Omental fat pad (tissue), 4 donors: ENCODE data around the gene UBR3. TPM values are rescaled to one million over a fixed set of nuclear protein-coding genes. Genes with fewer than 3 reads are reported as not detected.

Experiments used
- ATAC-seq: fragments of 150-250 bp; one replicate; pipeline ENCODE4 v1.9.1; 2016; ENCODE audit warnings: mild to moderate bottlenecking, moderate library complexity; ENCODE audit not compliant: low FRiP score
- DNase-seq: peaks from one replicate; pipeline ENCODE4 v3.0.0-alpha.2; 2019; ENCODE audit warnings: low spot score
- total RNA-seq, 4 donors: library from RNA; depleted of rRNA; stranded (reverse); fragments of >200 nt; gene quantifications; one replicate each; pipeline ENCODE4 v1.1.0, GENCODE V29; 2016
- TF ChIP-seq, protein P1 (sequence below), 3 donors: fragments of 450-650 bp; IDR thresholded peaks; one replicate each; pipeline ENCODE4 v1.5.1; 2016 to 2017; ENCODE audit warnings: antibody characterized with exemption in 3 of 3, mild to moderate bottlenecking in 3 of 3, moderate library complexity in 2 of 3

UBR3 gene
- 10 to 100 TPM; 59.2 to 90.3 (median 64.0) TPM for total RNA-seq

GRCh38 chr2:169827272-169828140 is at the start of gene UBR3:
UBR3 (plus strand) TSS chr2:169827454; CDS start chr2:169827508, 54 bp downstream.
- peak; percentile 91 for ATAC-seq
- TF ChIP-seq, protein P1, sequence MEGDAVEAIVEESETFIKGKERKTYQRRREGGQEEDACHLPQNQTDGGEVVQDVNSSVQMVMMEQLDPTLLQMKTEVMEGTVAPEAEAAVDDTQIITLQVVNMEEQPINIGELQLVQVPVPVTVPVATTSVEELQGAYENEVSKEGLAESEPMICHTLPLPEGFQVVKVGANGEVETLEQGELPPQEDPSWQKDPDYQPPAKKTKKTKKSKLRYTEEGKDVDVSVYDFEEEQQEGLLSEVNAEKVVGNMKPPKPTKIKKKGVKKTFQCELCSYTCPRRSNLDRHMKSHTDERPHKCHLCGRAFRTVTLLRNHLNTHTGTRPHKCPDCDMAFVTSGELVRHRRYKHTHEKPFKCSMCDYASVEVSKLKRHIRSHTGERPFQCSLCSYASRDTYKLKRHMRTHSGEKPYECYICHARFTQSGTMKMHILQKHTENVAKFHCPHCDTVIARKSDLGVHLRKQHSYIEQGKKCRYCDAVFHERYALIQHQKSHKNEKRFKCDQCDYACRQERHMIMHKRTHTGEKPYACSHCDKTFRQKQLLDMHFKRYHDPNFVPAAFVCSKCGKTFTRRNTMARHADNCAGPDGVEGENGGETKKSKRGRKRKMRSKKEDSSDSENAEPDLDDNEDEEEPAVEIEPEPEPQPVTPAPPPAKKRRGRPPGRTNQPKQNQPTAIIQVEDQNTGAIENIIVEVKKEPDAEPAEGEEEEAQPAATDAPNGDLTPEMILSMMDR (IDR thresholded peaks at IDR 0.05): no peak

DNA sequence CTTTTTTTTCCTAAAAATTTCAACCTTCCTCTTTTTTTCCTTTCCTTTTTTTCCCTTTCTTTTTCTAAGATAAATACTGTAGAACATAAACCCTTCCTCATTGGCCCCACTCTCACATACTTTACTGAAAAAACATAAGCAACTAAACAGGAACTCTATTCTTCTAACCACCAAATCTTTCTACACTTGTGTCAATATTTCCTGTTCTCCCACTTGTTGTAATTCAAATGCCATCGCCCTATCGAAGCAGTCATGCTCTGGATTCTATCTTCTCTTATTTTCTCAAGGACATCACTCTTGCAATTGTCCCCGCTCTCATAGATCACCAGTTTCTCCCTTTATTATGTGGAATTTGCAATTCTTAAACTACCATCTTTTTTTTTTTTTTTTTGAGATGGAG is 48.8 kb upstream of the UBR3 start:
- DNase-seq: no peak
- ATAC-seq: no peak
- TF ChIP-seq, protein P1 (IDR thresholded peaks at IDR 0.05): no peak

More at GRCh38 chr2:169827272-169828140, at the start of gene UBR3:
- DNase-seq: peak; percentile 74

DNA sequence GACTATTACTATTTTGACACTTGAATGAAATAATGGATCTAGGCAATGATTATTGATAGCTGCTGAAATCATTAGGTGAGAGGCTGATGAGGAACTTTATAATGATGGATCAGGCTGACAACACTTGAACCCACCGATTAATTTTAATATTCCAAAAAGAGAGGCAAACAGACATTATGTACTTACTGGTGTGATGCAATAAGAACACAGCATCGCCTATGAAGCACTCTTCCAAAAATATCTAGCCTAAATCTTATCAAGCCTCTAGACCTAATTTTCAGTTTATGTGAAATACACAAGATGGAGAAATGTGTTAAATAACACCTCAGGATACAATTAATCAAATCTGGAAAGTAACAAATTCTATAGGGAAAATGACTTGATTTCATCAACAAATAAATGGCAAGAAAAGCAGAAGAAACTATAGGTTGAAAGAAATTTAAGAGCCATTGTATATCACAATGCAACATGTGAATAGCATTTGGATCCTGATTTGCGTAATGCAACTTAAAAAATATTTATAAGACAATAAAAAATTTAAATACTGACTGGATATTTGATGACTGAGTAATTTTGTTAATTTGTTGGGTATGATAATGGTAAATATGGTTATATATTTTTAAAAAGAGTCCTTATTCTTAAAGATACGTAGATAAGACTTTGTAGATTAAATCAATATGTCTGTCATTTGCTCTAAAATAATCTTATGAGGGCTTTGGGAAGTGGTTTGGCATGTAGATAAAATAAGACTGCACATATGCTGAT is 45.8 kb upstream of the UBR3 start:
- DNase-seq (no peak), ATAC-seq (no peak)
- TF ChIP-seq, protein P1 (IDR thresholded peaks at IDR 0.05): no peak

DNA sequence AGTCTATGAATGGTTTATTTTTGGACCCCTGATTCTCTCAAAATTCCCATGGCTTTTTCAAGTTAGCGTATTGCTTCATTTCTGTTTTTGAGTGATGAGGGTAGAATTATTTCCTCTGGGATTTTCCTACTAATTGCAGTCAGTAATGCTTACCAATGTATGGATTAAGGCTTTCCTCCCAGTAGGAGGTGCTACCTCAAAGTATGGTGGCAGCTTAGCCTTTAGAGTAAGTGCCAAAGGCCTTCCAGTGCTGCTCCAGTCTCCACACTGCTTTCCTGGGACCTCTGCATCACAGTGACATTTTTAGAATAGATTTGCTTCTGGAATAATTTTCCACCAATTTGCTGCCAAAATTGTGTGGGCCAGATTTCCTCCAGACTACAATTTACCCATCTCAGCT is 44.7 kb upstream of the UBR3 start:
- TF ChIP-seq, protein P1 (IDR thresholded peaks at IDR 0.05): no peak
- ATAC-seq: no peak
- no peak for DNase-seq

GRCh38 chr2:169790581-169790980 is 36.7 kb upstream of the UBR3 start:
- TF ChIP-seq, protein P1 (IDR thresholded peaks at IDR 0.05): no peak
- ATAC-seq (no peak), DNase-seq (no peak)

GRCh38 chr2:169795181-169795580 is 32.1 kb upstream of the UBR3 start:
- no peak for ATAC-seq
- no peak for DNase-seq
- TF ChIP-seq, protein P1 (IDR thresholded peaks at IDR 0.05): no peak
